Subcutaneous abdominal adipose tissue (tissue), 5 donors: Measurements from ENCODE around the gene SLC35G3.

ENCODE experiments used
- H3K27ac ChIP-seq: one replicate; pipeline ENCODE4 v1.7.0; 2013; ENCODE audit warnings: low read depth, mild to moderate bottlenecking, inconsistent platforms, low read length, moderate library complexity
- H3K27me3 ChIP-seq, 5 donors: one replicate each; pipeline ENCODE4 v1.7.0; 2013; ENCODE audit warnings: low read length in 5 of 5, inconsistent platforms in 1 of 5; ENCODE audit not compliant: control insufficient read depth in 5 of 5, insufficient read depth in 4 of 5
- H3K36me3 ChIP-seq, 5 donors: one replicate each; pipeline ENCODE4 v1.7.0; 2013; ENCODE audit warnings: low read length in 5 of 5; ENCODE audit not compliant: control insufficient read depth in 5 of 5, insufficient read depth in 5 of 5
- H3K4me1 ChIP-seq, 5 donors: one replicate each; pipeline ENCODE4 v1.7.0; 2013; ENCODE audit warnings: low read length in 5 of 5, mild to moderate bottlenecking in 3 of 5, moderate library complexity in 1 of 5; ENCODE audit not compliant: control insufficient read depth in 5 of 5, insufficient read depth in 5 of 5
- H3K4me3 ChIP-seq, 5 donors: one replicate each; pipeline ENCODE4 v1.7.0; 2013; ENCODE audit warnings: low read length in 5 of 5, low read depth in 1 of 5
- H3K9ac ChIP-seq, 5 donors: one replicate each; pipeline ENCODE4 v1.7.0; 2013; ENCODE audit warnings: low read length in 5 of 5, mild to moderate bottlenecking in 4 of 5, moderate library complexity in 3 of 5
- H3K9me3 ChIP-seq, 5 donors: one replicate each; pipeline ENCODE4 v1.7.0; 2013; ENCODE audit warnings: low read length in 5 of 5; ENCODE audit not compliant: control insufficient read depth in 5 of 5
- donor health status: healthy.
- donor health status: healthy.
- donor health status: healthy.
- donor health status: healthy.
- donor health status: healthy.

SLC35G3 gene

DNA sequence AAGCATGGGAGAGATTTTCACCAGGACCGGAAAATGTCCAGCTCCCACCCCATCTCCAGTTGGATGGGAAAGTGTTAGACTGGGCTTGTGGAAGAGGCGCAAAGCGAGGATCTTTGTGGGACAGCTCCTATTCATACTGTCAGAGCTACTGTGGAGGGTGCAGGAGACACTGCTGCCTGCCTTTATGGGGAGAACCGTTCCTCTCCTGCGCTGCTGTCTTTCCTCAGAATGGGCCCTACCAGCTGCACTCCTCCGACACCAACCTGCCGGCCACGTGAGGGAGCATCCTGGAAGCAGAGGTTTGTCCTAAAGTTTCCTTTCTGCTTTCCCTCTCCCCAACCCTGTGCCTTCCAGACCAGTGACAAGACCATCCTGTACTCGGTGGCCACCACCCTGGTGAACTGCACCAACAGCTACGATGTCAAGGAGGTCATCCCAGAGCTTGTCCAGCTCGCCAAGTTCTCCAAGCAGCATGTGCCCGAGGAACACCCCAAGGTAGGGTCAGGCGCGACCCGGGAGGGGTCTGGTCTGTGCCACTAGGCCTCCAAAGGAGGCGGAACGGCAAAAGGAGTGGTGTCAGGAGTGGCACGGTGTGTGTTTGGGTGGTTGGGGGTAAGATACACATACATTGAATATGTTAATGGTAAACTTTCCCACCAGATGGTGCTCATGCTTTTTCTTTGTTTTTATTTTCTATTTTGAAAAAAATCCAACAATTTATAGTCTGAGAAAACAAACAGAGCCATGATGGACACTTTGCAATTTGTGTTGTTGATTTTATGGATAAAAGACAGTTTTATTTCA is 23.0 kb downstream of the SLC35G3 start:
- Histone ChIP-seq H3K9ac (no peak overlapping the region), H3K27me3 (no peaks in the 10 kb centered on the region), H3K27ac (no peak overlapping the region), H3K4me3 (no peak overlapping the region), H3K36me3 (no peaks in the 10 kb centered on the region), H3K4me1 (peaks cover 0 to 17% (median 0%) of the 10 kb centered on the region in 5 donors), H3K9me3 (no peaks in the 10 kb centered on the region)

DNA sequence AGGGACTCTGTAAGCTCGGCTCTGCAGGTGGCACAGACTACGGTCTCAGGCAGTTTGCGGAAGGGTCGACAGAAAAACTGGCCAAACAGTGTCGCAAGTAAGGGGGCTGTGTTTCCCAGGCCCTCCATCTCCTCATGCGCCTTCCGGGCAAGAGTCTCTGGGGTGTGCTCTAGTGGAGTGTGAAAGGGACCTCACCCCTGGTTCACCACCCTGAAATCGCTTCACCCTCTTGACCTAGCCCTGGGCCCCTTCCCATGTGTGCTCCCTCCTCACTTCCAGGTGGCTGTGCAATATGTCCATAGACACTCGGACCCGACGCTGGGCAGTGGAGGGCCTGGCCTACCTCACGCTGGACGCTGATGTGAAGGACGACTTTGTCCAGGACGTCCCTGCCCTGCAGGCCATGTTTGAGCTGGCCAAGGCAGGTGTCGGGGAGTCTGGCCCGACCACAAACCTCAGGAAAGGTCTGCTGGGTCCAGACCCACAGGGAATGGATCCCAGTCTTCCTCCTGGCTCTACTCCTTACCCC is 24.3 kb downstream of the SLC35G3 start:
- Histone ChIP-seq H3K9ac (no peak overlapping the region), H3K27ac (no peak overlapping the region), H3K9me3 (no peaks in the 10 kb centered on the region), H3K36me3 (no peaks in the 10 kb centered on the region), H3K4me3 (no peak overlapping the region), H3K4me1 (peaks cover 0 to 17% (median 0%) of the 10 kb centered on the region in 5 donors), H3K27me3 (no peaks in the 10 kb centered on the region)

DNA sequence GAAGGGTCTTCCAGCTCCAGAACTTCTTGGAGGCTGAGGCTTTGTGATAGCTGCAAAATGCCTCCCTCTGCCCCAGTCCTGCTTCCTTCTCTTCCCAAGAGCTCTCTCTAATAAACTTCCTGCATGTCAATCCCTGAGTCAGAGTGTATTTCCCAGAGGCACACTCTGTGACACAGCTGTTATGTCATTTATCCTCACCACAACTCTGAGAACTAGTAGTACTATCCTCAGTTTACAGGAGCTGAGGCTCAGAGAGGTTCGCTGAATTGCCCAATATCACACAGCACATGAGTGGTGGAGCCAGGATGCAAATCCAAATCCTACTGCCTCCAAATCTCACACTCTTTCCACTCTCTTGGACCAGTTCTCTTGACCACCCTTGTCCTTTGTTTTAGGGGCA is 26.5 kb downstream of the SLC35G3 start:
- no peaks in the 10 kb centered on the region for H3K36me3 ChIP-seq
- H3K9me3 ChIP-seq: no peaks in the 10 kb centered on the region
- H3K9ac ChIP-seq: no peak overlapping the region
- H3K27ac ChIP-seq: no peak overlapping the region
- H3K4me3 ChIP-seq: no peak overlapping the region
- peaks cover 0 to 17% (median 0%) of the 10 kb centered on the region in 5 donors for H3K4me1 ChIP-seq
- H3K27me3 ChIP-seq: no peaks in the 10 kb centered on the region

DNA sequence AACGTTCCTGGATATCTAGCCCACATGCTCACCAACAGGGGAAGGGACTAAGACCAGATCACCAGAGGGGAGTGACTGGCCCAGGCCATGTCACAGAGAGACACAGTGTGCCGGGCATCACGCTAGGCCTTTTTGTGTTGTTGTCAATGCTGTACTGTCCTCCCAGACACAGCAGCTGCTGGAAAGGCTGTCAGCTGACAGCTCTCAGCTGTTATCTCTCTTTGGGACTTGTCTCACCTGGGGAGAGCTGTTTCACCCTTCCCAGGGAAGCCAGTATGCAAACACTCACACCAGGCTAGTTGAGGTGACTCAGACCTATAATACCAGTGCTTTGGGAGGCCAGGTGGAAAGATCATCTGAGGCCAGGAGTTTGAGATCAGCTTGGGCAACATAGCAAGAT is 27.1 kb downstream of the SLC35G3 start:
- Histone ChIP-seq H3K4me1 (peaks cover 0 to 17% (median 0%) of the 10 kb centered on the region in 5 donors), H3K27ac (no peak overlapping the region), H3K36me3 (no peaks in the 10 kb centered on the region)

DNA sequence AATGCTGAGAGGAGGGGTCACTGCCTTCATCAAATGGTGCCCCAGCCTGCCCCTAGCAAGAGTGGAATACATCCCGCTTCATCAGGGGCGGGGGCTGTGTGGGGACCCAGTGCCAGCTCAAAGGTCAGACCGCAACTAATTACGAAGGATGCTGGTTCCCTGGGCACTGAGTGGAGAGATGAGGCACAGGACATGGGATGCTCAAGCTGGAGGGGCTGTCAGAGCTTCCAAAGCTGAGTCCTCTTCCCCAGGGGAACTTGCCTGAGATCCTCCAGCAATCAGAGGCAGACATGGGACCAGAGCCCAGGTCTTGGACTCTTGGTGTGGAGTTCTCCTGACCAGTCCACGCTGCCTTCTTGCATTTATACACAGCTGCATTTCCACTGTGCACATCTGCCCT is 27.7 kb downstream of the SLC35G3 start:
- no peak overlapping the region for H3K9ac ChIP-seq
- H3K9me3 ChIP-seq: no peaks in the 10 kb centered on the region
- no peaks in the 10 kb centered on the region for H3K36me3 ChIP-seq
- no peak overlapping the region for H3K27ac ChIP-seq
- peaks cover 0 to 15% (median 0%) of the 10 kb centered on the region in 5 donors for H3K4me1 ChIP-seq
- no peak overlapping the region for H3K4me3 ChIP-seq
- no peaks in the 10 kb centered on the region for H3K27me3 ChIP-seq

More for the DNA sequence above, 27.1 kb downstream of the SLC35G3 start:
- Histone ChIP-seq H3K9ac (no peak overlapping the region), H3K4me3 (no peak overlapping the region), H3K9me3 (no peaks in the 10 kb centered on the region), H3K27me3 (no peaks in the 10 kb centered on the region)

DNA sequence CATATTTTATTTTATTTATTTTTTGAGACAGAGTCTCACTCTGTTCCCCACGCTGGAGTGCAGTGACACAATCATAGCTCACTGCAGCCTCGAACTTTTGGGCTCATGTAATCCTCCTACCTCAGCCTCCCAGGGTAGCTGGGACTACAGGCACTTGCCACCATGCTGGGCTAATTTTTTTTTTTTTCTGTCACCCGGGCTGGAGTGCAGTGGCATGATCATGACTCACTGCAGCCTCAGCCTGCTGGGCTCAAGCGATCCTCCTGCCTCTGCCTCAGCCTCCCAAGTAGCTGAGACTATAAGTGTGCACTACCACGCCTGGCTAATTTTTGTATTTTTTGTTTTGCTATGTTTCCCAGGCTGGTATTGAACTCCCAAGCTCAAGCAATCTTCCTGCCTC is 29.5 kb downstream of the SLC35G3 start:
- Histone ChIP-seq H3K4me3 (no peak overlapping the region), H3K27ac (no peak overlapping the region), H3K4me1 (peaks cover 0 to 11% (median 0%) of the 10 kb centered on the region in 5 donors), H3K27me3 (no peaks in the 10 kb centered on the region), H3K36me3 (no peaks in the 10 kb centered on the region), H3K9me3 (no peaks in the 10 kb centered on the region), H3K9ac (no peak overlapping the region)

DNA sequence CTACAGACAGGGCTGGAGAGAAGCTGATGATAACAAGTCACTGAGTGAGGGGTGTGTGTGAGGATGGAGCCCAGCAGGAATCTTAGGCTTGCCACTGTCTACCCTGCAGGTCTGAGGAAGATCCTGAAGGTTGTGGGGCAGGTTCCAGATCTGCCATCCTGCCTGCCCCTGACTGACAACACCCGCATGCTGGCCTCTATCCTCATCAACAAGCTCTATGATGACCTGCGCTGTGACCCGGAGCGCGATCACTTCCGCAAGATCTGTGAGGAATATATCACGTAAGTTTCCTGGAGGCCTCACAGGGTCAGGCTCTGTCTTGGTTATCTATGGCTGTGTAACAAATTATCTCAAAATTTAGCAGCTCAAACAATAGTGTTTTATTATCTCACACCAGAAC is 30.3 kb downstream of the SLC35G3 start:
- Histone ChIP-seq H3K4me3 (no peak overlapping the region), H3K36me3 (no peaks in the 10 kb centered on the region), H3K9me3 (no peaks in the 10 kb centered on the region), H3K27me3 (peaks cover 0 to 2% (median 0%) of the 10 kb centered on the region in 5 donors), H3K9ac (no peak overlapping the region), H3K27ac (no peak overlapping the region), H3K4me1 (peaks cover 0 to 11% (median 0%) of the 10 kb centered on the region in 5 donors)

DNA sequence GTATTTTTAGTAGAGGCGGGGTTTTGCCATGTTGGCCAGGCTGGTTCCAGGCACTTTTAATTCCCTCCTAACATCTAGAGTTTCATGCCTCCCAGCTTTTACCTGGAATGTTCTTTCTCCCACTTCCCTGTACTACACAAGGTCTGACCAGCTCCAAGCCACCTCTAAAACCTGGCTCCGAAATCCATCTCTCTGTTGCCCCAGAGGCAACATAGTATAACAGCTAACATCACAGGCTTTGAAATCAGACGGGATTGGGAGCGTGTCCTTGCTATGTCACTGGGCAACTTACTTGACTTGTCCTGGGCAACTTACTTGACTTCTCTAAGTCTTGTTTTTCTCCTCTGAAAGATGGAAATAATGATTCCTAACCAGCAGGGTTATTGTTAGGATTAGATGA is 31.4 kb downstream of the SLC35G3 start:
- Histone ChIP-seq H3K36me3 (no peaks in the 10 kb centered on the region), H3K4me1 (peaks cover 0 to 8% (median 0%) of the 10 kb centered on the region in 5 donors), H3K9me3 (no peaks in the 10 kb centered on the region), H3K27me3 (peaks cover 0 to 2% (median 0%) of the 10 kb centered on the region in 5 donors), H3K4me3 (no peak overlapping the region), H3K27ac (no peak overlapping the region), H3K9ac (no peak overlapping the region)

DNA sequence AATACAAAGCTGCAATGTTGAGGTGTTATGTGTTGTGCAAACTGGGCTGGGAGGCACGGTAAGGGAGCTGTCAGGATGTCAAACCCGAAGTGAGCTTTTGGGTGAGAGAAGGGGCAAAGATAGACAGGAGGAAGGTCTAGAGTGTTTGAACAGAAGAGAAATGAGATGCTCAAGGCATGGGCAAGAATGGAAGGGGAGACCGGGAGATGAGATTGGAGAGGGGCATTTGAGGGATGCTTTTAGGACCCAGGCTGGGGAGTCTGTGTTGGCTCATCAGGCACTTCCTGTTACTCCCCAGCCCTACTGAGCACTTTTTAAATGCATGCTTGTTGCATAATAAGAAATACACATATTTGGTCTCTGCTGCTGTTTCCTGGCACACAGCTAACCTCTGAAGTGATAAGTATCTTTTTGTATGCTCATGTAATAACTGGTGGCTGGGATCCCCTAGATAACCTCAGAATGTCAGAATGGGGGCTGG is 32.9 kb downstream of the SLC35G3 start:
- H3K9ac ChIP-seq: no peak overlapping the region
- H3K4me1 ChIP-seq: no peaks in the 10 kb centered on the region
- no peak overlapping the region for H3K27ac ChIP-seq
- no peaks in the 10 kb centered on the region for H3K36me3 ChIP-seq
- peaks cover 0 to 2% (median 0%) of the 10 kb centered on the region in 5 donors for H3K27me3 ChIP-seq
- H3K9me3 ChIP-seq: no peaks in the 10 kb centered on the region
- no peak overlapping the region for H3K4me3 ChIP-seq

DNA sequence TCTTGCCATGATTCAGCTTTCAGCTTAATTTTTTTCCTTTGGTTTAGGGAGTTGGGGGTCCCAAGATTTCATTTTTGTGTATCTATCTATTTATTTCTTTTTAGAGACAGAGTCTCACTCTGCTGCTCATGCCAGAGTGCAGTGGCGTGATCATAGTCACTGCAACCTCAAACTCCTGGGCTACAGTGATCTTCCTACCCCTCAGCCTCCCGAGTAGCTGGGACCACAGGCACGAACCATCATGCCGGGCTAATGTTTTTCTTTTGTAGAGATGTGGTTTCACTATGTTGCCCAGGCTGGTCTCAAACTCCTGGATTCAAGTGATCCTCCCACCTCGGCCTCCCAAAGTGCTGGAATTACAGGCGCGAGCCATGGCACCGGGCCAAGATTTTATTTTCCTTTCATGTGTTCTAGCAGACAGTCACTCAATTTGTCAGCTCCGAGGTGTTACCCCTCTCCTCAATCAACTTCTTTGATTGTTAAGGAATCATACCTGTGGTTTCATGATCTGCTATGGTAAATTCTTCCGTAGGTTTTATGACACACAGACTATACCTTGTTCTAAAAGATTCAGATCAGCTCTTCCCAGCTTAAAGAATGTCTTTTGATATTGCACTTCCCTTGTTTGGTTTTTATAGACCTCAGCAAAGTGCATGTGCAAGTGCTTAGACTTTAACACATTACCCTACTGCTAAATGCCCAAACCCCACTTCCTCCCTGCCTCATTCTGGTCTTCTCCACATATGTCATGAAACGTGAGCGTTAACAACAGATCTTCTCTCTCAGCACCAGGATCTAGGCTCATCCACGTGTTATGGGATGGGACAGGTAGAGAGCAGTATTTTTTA is 33.6 kb downstream of the SLC35G3 start:
- Histone ChIP-seq H3K36me3 (no peaks in the 10 kb centered on the region), H3K4me3 (no peak overlapping the region), H3K27ac (no peak overlapping the region), H3K9me3 (no peaks in the 10 kb centered on the region), H3K9ac (no peak overlapping the region), H3K4me1 (no peaks in the 10 kb centered on the region), H3K27me3 (peaks cover 0 to 2% (median 0%) of the 10 kb centered on the region in 5 donors)
